RWPE2 (cell line): ENCODE data around the gene ROR2.

Experiments used
- ATAC-seq: fragments of 200-7000 bp; cut with Tn5 transposase; 3 replicates; pipeline ENCODE4 v1.9.1; 2021; ENCODE audit warnings: low read depth
- DNase-seq: peaks from one replicate; pipeline ENCODE4 v3.0.0-alpha.2; 2020; ENCODE audit warnings: low spot score
- H3K27ac ChIP-seq: fragments of 450-650 bp; 2 replicates; pipeline ENCODE4 v1.5.1; 2017; ENCODE audit warnings: mild to moderate bottlenecking; ENCODE audit not compliant: poor library complexity, severe bottlenecking
- H3K27me3 ChIP-seq: fragments of 250-450 bp; sonication (Bioruptor Pico); 2 replicates; pipeline ENCODE4 v1.5.1; 2021; ENCODE audit warnings: mild to moderate bottlenecking, moderate library complexity; ENCODE audit not compliant: insufficient read depth, poor library complexity, severe bottlenecking
- H3K36me3 ChIP-seq: fragments of 250-450 bp; sonication (Bioruptor Pico); 2 replicates; pipeline ENCODE4 v1.5.1; 2020; ENCODE audit warnings: low read depth, mild to moderate bottlenecking, moderate library complexity
- H3K4me1 ChIP-seq: fragments of 250-450 bp; sonication (Bioruptor Pico); 2 replicates; pipeline ENCODE4 v1.5.1; 2021; ENCODE audit warnings: mild to moderate bottlenecking, moderate library complexity; ENCODE audit not compliant: insufficient read depth, poor library complexity, severe bottlenecking
- H3K4me3 ChIP-seq: fragments of 250-450 bp; sonication (Bioruptor Pico); 2 replicates; pipeline ENCODE4 v1.5.1; 2021; ENCODE audit warnings: mild to moderate bottlenecking, moderate library complexity; ENCODE audit not compliant: severe bottlenecking
- H3K9me3 ChIP-seq: fragments of 250-450 bp; sonication (Bioruptor Pico); 2 replicates; pipeline ENCODE4 v1.5.1; 2021; ENCODE audit warnings: mild to moderate bottlenecking, moderate library complexity; ENCODE audit not compliant: severe bottlenecking
- TF ChIP-seq, protein P1 (sequence below): fragments of 450-650 bp; IDR thresholded peaks from one replicate; pipeline ENCODE4 v1.5.1; 2017; ENCODE audit warnings: mild to moderate bottlenecking, moderate library complexity; ENCODE audit not compliant: poor library complexity, severe bottlenecking

Gene ROR2

DNA sequence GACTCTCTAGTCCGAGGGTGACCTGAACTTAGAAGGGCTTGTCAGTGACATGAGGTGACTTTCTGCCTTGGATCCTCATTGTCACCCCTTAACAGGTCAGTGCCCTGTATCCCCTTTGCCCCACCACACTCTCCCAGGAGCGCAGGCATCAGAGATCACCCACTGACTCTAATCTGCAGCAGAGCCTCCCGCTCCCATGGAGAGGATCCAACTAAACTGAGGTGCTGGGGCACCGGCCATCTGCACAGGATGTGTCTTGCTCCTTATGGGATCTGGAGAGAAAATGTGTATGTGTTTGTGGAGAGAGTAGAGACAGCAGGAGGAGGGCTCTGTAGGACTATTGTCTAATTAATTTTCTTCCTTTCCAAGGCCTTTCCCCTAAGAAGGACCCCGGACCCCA is 213.7 kb downstream of the ROR2 start:
- Histone ChIP-seq H3K36me3 (no peaks in the 10 kb centered on the region), H3K27me3 (no peaks in the 10 kb centered on the region), H3K9me3 (no peaks in the 10 kb centered on the region), H3K4me3 (no peak overlapping the region), H3K27ac (no peak overlapping the region), H3K4me1 (no peaks in the 10 kb centered on the region)
- ATAC-seq = no peak
- TF ChIP-seq, protein P1, sequence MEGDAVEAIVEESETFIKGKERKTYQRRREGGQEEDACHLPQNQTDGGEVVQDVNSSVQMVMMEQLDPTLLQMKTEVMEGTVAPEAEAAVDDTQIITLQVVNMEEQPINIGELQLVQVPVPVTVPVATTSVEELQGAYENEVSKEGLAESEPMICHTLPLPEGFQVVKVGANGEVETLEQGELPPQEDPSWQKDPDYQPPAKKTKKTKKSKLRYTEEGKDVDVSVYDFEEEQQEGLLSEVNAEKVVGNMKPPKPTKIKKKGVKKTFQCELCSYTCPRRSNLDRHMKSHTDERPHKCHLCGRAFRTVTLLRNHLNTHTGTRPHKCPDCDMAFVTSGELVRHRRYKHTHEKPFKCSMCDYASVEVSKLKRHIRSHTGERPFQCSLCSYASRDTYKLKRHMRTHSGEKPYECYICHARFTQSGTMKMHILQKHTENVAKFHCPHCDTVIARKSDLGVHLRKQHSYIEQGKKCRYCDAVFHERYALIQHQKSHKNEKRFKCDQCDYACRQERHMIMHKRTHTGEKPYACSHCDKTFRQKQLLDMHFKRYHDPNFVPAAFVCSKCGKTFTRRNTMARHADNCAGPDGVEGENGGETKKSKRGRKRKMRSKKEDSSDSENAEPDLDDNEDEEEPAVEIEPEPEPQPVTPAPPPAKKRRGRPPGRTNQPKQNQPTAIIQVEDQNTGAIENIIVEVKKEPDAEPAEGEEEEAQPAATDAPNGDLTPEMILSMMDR = no peak
- no peak for DNase-seq

DNA sequence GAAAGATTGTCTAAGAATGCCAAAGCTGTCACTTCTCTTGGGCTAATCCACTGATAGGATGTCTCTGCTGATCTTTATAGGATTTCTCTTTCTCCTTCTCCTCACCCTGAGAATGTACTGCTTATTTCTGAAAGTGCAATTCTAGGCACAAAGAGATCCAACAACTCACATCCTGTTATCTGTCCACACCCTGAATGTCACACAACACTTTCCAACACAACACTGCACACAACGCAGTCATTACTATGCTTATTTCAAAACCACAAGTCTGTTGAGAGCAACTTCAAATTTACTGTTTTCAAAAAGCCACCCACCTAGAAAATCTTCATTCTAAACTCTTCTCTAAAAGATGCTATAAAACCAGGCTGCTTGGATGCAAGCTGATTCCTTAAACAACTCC is 215.0 kb downstream of the ROR2 start:
- no peaks in the 10 kb centered on the region for H3K36me3 ChIP-seq
- no peak for DNase-seq
- no peak for ATAC-seq
- H3K9me3 ChIP-seq = no peaks in the 10 kb centered on the region
- TF ChIP-seq, protein P1 = no peak
- no peak overlapping the region for H3K27ac ChIP-seq
- H3K4me1 ChIP-seq = no peaks in the 10 kb centered on the region
- no peak overlapping the region for H3K4me3 ChIP-seq
- H3K27me3 ChIP-seq = no peaks in the 10 kb centered on the region

DNA sequence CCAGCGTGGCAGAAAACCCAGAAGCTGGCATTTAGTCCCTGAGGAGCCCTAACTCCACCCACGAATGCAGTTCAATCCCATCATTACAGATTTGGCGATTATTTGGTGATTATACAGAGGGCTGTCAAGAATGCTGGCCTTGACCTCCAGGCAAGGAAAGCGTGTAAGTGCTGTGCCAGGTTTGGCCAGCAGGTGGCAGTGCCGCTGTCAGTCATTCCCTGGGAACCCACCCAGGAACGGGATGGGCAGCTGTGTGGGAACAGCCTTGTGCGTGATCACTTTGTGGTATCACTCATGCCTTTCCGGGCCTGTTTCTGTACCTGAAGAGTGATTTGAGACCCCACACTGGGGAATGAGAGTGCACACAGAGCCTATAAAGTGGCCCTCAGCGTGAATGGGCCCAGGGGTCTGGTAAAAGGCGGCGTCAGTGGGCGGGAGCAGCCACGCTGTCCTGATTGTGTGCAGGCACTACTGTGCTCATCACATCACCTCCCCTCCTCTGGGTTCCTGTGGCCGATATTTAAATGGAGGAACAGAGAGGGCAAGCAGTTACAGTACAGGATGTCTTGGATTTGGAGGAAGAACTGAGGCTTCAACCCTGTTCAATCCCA is 215.6 kb downstream of the ROR2 start:
- ATAC-seq (0 out of 3 replicates have a peak, but pooled peaks have one; percentile 38), DNase-seq (no peak)
- TF ChIP-seq, protein P1 = peak; percentile 92

DNA sequence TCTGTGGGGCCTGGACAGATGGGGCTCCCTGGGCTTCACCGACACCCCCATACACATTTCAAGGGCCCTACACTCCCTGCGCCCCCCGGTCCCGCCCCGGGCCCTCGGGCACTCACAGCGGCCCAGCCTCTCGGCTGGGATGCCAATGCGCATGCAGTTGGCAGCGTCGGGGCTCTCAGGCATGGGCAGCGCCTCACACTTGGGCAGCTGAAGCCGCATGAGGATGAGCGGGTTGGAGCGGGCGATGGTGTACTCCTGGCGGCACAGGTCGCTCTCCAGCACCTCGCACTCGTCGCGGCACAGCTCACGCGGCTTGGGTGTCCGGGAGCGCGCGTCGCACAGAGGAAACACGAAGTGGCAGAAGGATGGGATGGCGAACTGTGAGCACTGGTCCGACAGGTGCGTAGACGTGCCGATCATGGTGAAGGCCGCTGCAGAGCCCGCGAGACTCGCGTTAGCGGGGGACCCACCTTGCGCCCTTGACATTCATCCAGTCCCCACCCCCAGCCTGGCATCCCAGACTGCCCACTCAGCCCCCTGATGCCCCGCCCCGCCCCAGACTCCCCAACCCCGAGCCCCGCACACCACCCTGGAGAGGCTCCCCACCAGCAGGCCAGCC is 216.9 kb downstream of the ROR2 start:
- ATAC-seq (no peak), DNase-seq (no peak)
- Histone ChIP-seq H3K27me3 (no peaks in the 10 kb centered on the region), H3K4me3 (no peak overlapping the region), H3K9me3 (no peaks in the 10 kb centered on the region), H3K36me3 (no peaks in the 10 kb centered on the region), H3K27ac (no peak overlapping the region), H3K4me1 (no peaks in the 10 kb centered on the region)
- TF ChIP-seq, protein P1 = no peak

More for the DNA sequence above, 215.6 kb downstream of the ROR2 start:
- Histone ChIP-seq H3K27me3 (no peaks in the 10 kb centered on the region), H3K4me3 (no peak overlapping the region), H3K9me3 (no peaks in the 10 kb centered on the region), H3K27ac (no peak overlapping the region), H3K36me3 (no peaks in the 10 kb centered on the region), H3K4me1 (no peaks in the 10 kb centered on the region)
